ENCODE data around the gene CACNA1S.

GRCh38 chr1:201144701-201145100 lies 32.5 kb upstream of the CACNA1S start:
- TF ChIP-seq, protein P1, sequence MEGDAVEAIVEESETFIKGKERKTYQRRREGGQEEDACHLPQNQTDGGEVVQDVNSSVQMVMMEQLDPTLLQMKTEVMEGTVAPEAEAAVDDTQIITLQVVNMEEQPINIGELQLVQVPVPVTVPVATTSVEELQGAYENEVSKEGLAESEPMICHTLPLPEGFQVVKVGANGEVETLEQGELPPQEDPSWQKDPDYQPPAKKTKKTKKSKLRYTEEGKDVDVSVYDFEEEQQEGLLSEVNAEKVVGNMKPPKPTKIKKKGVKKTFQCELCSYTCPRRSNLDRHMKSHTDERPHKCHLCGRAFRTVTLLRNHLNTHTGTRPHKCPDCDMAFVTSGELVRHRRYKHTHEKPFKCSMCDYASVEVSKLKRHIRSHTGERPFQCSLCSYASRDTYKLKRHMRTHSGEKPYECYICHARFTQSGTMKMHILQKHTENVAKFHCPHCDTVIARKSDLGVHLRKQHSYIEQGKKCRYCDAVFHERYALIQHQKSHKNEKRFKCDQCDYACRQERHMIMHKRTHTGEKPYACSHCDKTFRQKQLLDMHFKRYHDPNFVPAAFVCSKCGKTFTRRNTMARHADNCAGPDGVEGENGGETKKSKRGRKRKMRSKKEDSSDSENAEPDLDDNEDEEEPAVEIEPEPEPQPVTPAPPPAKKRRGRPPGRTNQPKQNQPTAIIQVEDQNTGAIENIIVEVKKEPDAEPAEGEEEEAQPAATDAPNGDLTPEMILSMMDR (IDR thresholded peaks at IDR 0.05) = no peak
- TF ChIP-seq EZH2 (IDR thresholded peaks at IDR 0.05) = no peak
- no peak for TF ChIP-seq EZH2phosphoT487 (IDR thresholded peaks at IDR 0.05)

Data from neural progenitor cell (in vitro differentiated cells).